Stimulated activated CD8-positive, alpha-beta memory T cell treated with anti-CD3 and anti-CD28 coated beads, Interleukin-15, amount 100 ng/mL, for 24 hours (primary cell): ENCODE measurements around the gene COPG2.

Experiments
- DNase-seq: peaks from one replicate; pipeline ENCODE4 v3.0.0-alpha.2; 2020; ENCODE audit warnings: low read depth

COPG2 gene

DNA sequence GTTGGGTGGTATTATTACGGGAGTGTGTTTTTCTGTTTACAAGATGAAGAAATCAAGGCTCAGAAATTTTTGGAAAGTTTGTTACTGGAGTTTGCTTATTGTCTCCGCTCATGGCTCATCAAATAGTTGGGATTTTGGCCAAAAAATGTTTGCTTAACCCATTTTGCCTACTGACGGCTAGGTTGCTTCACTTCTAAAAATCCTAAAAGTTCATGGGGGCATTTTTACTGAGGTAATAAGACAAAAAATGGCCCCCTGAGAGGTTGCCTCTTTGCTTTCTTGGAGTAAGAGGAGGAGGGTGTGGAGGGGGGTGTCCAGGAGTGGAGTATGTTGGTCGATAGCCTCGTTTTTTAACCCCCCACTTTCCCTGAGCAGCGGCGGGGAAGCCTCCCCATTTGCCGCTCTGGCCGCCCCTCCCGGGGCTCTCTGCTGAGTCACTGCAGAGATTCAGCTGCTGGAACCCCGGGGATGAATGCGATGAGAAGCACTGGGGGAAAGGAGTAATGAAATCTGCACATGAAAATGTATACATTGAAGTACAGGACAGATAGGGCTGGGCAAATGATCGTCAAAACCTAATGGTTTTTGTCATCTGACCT lies 175.2 kb downstream of the COPG2 start:
- no peak for DNase-seq

DNA sequence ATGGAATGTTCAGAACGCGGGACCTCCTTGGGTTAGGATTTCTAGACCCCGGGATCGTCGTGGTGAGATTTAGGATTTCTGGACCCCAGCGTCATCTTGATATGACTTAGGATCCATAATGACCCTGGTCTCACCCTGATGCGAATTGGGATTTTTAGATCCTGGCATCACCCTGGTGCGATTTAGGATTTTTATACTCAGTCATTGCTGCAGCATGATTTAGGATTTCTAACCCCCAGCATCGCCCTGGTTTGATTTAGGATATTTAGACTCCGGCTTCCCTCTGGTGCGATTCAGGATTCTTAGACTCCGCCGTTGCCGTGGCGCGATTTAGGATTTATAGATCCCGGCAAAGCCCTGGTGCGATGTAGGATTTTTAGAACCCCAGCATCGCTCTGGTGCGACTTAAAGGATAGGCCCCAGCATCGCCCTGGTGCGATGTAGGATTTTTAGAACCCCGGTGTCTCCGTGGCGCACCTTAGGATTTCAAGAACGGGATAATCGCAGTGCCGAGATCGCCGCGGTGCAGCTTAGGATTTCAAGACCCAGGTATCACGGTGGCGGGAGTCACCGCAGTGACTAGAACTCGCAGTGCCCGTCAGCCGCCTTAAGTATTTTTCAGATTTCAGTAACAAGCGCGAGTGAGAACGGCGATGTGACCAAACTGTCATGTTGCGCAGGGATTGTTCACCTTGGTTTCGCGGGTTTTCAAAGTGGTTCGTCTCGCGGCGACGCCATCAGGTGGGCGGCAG lies 175.8 kb downstream of the COPG2 start:
- DNase-seq, result no peak

DNA sequence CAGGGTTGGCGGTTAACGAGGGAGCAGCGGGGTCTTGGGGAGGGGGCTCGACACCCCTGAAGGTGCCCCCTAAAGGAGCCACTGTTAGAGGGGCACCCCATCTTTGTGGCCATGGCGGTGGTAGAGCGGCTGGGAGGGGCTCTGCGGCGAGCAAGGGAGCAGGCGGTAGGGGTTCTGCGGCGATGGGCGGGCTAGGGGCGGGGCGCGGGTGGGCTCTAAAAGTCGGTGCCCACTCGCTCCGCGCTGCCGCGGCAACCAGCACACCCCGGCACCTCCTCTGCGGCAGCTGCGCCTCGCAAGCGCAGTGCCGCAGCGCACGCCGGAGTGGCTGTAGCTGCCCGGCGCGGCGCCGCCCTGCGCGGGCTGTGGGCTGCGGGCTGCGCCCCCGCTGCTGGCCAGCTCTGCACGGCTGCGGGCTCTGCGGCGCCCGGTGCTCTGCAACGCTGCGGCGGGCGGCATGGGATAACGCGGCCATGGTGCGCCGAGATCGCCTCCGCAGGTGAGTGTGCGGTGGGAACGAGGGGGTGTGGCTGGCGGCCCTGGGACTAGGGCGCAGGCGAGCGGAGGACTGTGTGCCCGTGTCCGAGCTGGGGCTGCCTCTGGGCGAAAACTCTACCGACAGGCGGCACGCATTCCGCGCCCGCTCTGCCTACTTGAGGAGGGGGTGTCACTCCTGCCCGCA lies 176.6 kb downstream of the COPG2 start, which contains the start of gene MEST:
TSS of gene MEST (plus strand) at position 245 of the 682 bp plus-strand sequence. CDS start at position 474, 229 bp downstream.
- no peak for DNase-seq

DNA sequence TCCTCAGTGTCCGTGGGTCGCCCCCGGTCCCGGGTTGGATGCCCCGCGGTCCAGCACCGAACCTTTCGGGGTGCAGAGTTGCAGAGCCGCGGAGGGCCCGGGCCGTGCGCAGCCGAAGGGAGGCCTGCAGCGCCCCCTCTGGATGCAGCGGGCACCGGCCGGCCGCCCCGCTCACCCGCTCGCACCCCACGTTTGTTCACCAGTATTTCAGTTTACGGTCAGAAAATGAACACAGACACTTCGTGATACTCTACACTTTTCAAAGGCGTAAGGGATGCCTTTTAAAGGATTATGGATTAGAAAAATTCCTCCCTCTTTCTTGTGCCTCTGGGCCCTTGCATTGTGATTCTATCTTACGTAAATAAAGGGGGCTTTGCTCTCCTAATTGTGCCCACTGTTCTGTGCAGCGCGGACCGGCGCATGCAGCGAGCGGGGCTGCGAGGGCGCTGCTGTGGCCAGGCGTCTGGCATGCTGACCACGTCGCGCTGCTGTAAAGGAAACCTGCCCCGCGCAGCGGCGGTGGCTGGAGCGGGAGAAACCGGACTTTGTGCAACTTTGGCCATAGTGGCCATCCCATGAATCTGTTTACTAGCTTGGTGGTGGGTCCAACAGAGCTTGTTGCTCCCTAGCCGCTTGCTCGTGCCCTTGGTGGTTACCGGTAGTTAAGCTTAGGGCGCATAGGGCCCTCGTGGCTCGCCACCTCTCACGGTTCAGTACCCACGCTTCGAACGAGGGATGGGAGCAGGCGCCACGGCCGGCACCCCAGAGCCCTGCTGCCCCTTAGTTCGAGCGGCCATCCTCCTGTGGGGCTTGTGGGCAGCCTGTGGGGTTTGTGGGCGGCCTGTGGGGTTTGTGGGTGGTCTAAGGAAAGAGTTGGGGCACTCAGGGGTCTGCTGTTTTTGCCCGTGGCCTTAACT lies 177.4 kb downstream of the COPG2 start:
- peak; percentile 17 for DNase-seq

DNA sequence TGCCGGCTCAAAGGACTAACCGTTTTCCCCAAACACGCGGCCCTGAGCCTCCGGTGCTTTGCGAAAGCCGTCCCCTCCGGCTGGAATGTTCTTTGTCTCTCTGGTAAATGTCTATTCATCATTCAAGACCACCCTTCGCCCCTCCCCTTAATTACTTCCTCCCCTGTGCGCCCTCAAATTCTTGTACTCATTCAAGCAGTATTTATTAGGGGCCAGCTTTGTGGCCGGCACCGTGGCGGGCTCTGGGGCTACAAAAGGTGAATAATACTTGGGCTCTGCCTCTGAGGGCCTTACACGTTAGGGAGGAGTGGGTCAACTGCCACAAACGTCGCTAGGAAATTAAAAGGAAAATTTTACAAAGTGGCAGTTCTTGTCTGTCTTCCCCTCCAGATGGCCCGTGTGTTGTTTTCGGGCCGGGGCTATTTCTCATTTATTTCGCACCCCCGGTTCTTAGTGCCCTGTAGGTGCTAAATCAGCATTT lies 178.2 kb downstream of the COPG2 start:
- DNase-seq, result no peak

DNA sequence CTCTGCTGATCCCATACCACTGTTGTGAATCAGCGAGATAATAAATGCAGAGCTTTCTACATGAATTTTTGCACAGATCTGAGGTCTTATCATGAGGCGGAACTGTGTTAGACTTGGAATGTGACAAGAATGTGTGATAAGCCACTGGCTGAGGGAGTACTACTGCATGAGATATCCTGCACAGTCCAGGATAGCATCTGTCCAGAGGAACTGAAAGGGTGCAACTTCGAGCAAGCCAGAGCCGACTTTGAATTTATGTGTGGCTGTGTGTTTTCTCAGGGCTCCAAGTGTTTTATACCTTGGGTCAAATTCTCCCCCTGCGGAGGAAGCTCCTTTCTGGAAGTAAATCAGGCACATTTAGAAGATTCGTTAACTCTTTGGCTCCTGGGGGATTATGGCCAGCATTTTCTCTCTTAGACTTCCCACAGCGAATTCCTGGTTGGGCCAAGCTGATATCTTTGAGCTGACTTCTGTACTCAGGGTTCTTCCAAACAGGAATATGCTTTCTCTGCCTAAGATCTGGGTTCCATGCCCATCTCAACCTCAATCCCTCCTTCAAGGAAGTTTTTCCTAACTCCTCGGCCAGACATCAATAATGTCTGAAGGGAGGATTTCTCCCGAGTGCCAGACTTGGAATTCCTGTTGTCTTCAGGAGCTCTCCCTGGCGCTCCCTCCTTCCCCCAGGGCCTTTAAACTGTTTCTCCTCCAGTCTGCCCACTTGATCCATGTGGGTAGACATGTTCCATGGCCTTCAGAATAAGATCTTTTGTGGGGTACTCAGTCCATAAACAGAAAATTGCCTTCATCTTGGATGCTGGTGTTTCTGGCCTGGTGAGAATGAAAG lies 179.2 kb downstream of the COPG2 start:
- DNase-seq, result no peak

DNA sequence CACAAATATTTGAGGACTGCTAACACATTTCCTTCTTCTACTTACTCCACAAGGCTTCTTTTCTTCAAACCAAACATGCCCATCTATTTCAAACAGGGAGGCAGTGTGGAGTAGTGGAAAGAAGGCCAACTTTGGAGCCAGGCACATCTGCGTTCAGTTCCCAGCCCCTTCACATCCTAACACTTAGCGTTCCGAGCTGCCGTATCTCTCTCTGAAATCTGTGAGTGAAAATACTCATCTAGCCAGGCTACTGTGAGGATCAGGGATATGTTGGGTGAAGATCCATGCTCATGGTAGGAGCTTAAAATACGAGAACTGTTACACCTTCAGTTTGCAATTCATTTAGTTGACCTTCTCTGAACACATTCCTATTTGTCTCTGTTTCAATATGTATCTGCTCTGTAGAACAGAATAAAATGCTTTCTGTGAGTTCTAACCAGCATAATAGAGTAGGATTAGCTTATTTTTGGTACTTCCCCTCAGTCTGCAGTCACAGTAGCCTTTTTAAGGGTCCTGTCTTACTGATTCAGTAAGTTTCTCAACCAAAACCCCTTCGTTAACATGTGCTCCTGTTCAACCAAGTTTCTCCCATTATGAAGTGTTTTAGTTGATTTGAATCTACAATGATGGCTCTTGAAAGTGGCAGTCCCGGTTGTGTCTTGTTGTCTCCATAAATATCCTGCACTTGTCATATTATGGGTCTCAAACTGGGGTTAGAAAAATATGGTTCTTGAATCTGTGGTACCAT lies 180.0 kb downstream of the COPG2 start:
- DNase-seq, result no peak

DNA sequence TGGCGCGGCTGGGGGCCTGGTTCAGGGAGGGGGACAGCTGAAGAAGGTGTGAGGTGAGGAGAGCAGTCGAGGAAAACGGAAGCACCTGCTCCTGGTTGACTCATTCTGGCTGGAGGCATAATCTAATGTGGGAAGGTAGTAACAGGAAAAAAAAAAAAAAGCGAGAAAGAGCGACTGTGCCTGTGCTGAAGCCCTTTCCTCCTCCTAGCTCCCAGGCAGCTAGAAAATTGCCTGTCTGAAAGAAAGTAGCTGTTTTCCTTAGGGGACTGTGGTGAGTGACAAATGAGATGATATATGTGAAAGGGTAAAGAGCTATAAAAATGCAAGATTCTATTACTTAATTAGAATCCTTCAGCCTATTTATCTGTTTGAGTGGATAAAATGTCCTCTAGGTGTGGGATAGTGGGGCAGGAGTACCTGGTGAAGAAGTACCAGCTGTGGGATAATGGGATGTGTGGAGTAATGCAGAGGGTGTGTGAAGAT lies 181.6 kb downstream of the COPG2 start:
- DNase-seq, result no peak

DNA sequence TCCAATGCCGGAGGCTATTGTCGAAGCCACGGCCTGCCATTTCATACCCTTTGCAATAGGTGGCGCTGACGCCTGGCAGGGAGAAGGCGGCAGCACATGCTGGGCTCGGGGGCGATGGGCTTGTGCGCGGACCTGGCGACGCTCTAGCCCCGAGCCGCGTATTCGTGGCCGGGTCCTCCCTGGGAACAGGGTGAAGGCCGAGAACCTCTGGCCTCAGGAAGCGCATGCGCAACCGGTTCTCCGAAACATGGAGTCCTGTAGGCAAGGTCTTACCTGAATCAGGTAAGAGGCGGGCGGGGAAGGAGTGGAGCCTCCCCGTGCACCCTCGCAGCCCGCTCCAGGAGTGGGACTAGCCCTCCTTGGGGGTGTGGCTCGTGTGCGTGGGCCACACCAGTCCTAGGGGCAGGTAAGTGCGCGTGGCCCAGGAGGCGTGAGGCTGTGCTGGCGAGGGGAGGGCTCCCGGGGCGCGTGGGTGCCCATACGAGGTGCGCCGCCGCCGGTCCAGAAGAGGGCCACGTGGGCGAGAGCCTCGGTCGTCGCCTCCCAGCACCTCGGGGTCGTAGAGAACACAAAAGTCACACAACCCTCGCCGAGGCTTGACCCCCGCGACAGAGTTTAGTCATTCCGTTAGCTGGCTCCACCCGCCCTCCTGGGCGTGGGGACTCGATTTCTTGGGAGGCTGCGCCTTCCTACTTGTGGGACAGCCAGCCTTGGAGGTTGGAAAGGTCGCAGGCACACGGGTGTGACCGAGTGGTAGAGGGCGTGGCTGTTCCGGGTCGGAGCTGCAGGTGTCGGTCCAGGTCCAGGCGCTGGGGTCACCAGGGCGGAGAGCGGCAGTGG lies 182.2 kb downstream of the COPG2 start:
- no peak for DNase-seq

DNA sequence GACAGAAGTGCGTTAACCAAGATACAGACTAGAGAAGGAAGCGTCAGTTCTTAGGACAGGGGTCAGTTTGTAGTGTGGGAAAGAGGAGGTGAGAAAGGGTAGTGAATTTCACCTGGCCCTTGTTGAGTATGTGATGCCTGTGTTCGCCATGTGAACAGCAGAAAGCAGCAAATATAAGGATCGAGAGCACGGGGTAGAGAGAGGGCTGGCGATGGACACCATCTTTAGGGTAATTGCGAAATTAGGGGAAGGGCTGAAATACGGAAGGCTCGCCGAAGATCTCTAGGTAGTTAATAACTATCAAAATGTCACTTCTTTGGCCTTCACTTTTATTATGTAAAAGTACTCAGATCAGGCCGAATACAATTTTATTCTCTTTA lies 182.8 kb downstream of the COPG2 start:
- no peak for DNase-seq

DNA sequence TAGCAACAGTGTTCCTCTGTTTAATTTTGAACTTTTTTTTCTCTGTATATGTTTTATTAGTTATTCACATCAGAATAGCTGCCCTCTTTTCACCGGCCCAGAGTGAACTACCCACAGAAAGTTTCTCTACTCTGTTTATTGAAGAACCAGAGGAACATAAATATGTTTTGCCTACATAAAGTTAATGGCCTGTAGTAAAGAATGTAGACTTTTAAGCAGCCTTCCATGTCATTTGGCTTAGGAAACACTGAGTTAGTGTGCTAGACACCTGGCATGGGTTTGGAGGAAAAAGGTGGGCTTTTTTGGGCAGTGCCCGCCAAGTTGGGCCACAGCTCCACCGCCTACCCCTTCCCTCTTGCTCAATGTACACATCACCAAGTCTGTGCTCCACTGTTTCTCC lies 185.5 kb downstream of the COPG2 start:
- no peak for DNase-seq

DNA sequence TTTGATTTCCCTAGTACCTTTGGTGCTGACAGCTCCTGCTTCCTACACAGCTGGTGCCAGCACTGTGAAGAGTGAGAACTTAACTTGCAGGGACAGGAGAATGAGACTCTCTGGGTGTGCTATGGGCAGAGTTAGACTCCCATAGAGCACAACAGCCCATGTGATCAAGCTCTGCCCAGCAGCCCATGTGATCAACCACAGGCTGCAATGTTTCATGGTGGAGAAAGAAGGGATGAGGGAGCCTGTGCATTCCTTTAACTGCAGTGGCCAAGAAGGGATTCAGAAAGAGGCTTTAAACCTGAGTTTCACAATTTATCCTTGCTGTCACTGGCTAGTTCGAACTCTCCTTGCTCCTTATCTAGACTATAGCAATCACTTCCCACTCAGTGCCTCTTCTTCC lies 186.7 kb downstream of the COPG2 start:
- DNase-seq, result no peak

DNA sequence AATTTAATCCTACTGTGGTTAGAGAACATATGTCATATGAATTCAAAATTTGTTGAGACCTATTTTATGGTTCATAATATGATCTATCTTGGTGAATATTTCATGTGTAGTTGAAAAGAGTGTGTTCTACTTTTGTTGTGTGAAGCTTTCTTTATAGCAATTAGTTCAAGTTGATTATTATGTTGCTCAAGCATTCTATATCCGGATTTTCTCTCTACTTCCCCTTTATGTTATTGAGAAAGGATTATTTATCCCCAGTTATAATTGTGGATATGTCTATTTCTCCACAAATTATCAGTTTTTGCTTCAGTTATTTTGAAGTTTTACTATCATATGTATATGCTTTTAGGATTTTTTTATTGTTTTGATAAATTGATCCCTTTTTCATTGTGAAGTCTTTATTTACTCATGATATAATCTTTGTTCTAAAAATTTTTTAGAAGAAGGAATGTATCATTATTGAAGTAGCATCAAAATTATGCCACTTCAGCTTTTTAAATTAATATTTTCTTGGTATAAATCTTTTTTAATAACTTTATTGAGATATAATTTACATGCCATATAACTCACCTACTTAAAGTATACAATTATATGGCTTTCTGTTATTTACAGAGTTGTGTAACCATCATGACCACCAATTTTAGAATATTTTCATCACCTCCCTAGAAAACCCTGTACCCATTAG lies 188.7 kb downstream of the COPG2 start:
- no peak for DNase-seq

DNA sequence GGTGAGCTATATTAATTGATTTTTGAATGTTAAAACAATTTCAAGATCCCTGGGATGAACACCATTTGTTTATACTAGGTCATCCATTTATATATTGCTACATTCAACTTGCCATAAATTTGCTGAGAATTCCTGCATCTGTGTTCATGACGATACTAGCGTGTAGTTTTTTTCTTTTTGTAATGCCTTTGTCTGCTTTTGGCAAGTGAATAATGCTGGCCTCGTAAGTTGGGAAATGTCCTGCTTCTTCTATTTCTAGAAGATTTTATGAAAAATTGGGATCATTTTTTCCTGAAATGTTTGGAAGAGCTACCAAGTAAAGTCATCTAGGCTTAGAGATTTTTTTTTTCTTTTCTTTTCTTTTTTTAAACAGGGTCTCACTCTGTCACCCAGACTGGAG lies 189.6 kb downstream of the COPG2 start:
- no peak for DNase-seq

DNA sequence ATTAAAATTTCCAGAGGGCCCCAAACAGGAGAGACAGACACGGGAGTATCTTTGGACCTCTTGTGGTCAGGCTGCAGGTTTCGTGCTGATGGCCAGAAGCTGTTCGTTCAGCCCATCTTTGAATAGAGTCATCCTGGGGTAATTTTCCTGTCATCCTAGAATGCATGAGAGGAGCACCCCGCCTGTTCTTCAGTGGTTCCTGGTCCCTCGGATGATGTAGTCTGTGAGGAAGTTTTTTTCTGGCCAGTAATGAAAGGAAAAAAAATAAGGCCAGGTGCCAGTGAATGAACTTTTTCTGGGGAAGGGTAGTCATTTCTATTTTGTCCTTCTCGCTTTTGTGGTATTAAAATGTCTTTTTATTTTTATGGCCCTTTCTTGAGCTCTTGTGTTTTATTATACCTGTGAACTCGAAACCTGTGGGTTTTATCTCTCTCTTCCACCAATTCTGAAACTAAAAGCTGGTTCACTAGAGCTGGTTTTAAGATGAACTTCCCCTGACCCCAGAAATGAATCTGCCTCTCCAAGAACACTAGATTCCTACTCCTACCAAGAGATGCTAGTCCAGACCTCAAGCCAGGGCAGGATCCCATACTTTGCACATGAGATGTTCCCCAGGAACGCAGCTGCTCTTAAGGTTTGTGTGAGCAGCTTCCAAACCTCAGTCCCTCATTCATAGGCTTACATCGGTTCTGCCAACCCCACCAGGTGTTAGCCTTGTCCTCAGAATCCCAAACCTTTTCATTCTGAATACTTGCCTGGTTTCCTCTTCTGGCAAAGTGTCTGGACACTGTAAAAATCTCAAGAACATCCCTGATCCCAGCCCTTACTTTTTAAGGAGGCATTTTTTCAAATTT lies 192.0 kb downstream of the COPG2 start:
- DNase-seq, result no peak

DNA sequence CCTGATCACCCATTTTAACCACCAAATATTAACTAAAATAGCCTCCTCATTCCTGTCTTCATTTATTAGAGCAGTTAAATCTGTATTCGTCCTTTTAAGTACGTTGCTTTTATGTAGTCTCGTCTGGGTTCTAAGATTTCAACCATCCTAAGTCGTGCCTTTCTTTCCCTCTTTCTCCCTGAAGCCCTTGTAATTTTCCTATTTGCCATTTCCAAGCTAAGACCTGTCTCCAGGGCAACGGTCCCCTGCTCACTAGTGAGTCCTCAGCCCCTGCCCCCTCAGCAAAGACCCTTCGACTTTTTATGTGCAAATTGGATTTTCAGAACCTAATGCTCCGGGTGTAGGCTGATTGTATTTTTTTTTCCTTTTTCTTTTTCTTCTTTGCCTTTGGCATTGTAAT lies 192.8 kb downstream of the COPG2 start:
- DNase-seq, result no peak

DNA sequence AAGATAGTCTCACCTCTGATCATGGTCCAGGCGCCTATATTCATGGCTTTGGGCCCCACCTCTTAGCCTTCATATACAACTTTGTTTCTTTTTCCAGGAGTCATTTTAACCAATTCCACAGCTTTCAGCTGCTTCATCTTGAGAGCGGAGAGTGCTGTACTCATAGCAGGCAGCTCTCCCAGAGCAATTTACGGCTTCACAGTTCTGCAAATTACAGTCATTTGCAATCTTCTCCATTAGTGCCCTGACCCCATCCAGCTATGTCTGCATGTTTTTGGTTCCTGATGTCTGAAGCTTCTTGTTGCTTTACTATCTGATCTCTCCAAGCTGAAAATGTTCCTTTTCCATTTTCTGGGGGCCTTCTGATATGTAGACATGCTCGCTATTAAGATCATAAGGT lies 194.7 kb downstream of the COPG2 start:
- DNase-seq, result no peak

DNA sequence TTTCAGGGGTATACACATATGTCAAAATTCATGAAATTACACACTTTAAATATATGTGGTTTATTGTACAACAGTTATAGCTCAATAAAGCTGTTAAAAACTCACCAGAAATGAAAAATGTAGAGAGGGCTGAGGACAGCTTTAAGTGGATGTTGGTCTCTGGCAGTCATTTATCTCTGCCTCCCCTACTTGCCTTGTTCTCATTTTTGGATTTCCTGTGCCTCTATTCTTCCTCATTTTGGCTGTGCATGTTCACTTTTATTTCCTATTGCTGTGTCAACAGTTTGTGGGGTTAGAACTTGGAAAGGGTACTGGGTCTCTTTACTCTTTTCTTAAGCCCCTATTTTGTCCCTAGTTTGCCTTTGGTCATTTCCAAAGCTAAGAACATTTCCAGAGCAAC lies 195.3 kb downstream of the COPG2 start:
- DNase-seq, result no peak
